Regular cardiac myocyte (primary cell): ENCODE data around the gene RAB11FIP4. TPM values are rescaled to one million over a fixed set of nuclear protein-coding genes. Genes with fewer than 3 reads are reported as not detected.

Source experiments
- total RNA-seq: library from RNA; depleted of rRNA; stranded (reverse); fragments of >200 nt; gene quantifications from 2 replicates; pipeline ENCODE4 v1.2.3, GENCODE V29; 2014

Gene RAB11FIP4
- 0.19 and 0.28 TPM in 2 replicates for total RNA-seq

GRCh38 chr17:31391496-31391949 lies at the start of gene RAB11FIP4:
Gene RAB11FIP4, plus strand, starts transcription at chr17:31391675. Its CDS starts 178 bp downstream, at chr17:31391853.

Other genes starting within 250 kb of the RAB11FIP4 start
- gene OMG, start 94.4 kb upstream of the RAB11FIP4 start, total RNA-seq: not detected in 2 replicates
- gene EVI2B, start 77.6 kb upstream of the RAB11FIP4 start, total RNA-seq: under 0.01 TPM in 1 of 2 replicates, not detected in the other
- 2.5 and 4.5 TPM in 2 replicates for gene EVI2A, start 70.1 kb upstream of the RAB11FIP4 start, total RNA-seq